Kidney epithelial cell (primary cell): ENCODE measurements around the gene JAKMIP2. TPM values are rescaled to one million over a fixed set of nuclear protein-coding genes. Genes with fewer than 3 reads are reported as not detected.
"Not testable (repeated sequence)": the region's sequence is repeated elsewhere in the genome, so short reads cannot be mapped to it uniquely, and the experiment has no call there.

ENCODE experiments used
- DNase-seq: peaks from one replicate; pipeline ENCODE4 v3.0.0-alpha.2; 2010; ENCODE audit warnings: low read depth
- H3K27me3 ChIP-seq: 2 replicates; pipeline ENCODE4 v1.6.0; 2011; ENCODE audit warnings: low read length; ENCODE audit not compliant: control insufficient read depth, insufficient read depth
- H3K36me3 ChIP-seq: 2 replicates; pipeline ENCODE4 v1.5.1; 2011; ENCODE audit warnings: low read length; ENCODE audit not compliant: control insufficient read depth, insufficient read depth
- H3K4me3 ChIP-seq: 2 replicates; pipeline ENCODE4 v1.5.1; 2011; ENCODE audit warnings: low read depth, mild to moderate bottlenecking, control low read depth, low read length
- CTCF ChIP-seq: IDR thresholded peaks from 2 replicates; pipeline ENCODE4 v1.5.1; 2011; ENCODE audit warnings: mild to moderate bottlenecking, moderate library complexity, low read length, control low read depth, inconsistent platforms; ENCODE audit not compliant: insufficient read depth, poor library complexity, severe bottlenecking
- total RNA-seq: library from RNA; depleted of rRNA; stranded (reverse); fragments of >200 nt; gene quantifications from 2 replicates; pipeline ENCODE4 v1.2.3, GENCODE V29; 2015

JAKMIP2 gene
- total RNA-seq, 1 donor from 2014 or later: 0.42 TPM

- TF ChIP-seq CTCF: no peak
- H3K4me3 ChIP-seq: no peak overlapping the region
- no peaks in the 10 kb centered on the region for H3K27me3 ChIP-seq
- DNase-seq: no peak
- H3K36me3 ChIP-seq: no peaks in the 10 kb centered on the region
These were observed 139.4 kb downstream of the JAKMIP2 start for GRCh38 chr5:147643142-147643541.

GRCh38 chr5:147642666-147643065, 139.9 kb downstream of the JAKMIP2 start:
- Histone ChIP-seq H3K27me3 (no peaks in the 10 kb centered on the region), H3K4me3 (no peak overlapping the region), H3K36me3 (no peaks in the 10 kb centered on the region)
- TF ChIP-seq CTCF: no peak
- no peak for DNase-seq

- H3K27me3 ChIP-seq: no peaks in the 10 kb centered on the region
- H3K4me3 ChIP-seq: no peak overlapping the region
- TF ChIP-seq CTCF: no peak
- no peak for DNase-seq
- no peaks in the 10 kb centered on the region for H3K36me3 ChIP-seq
These were observed 143.2 kb downstream of the JAKMIP2 start for GRCh38 chr5:147639321-147639720.

GRCh38 chr5:147636729-147636984, 145.9 kb downstream of the JAKMIP2 start:
- H3K27me3 ChIP-seq: no peaks in the 10 kb centered on the region
- no peaks in the 10 kb centered on the region for H3K36me3 ChIP-seq
- H3K4me3 ChIP-seq: no peak overlapping the region
- DNase-seq: no peak
- no peak for TF ChIP-seq CTCF

GRCh38 chr5:147635882-147636728, 146.4 kb downstream of the JAKMIP2 start:
- Histone ChIP-seq H3K27me3 (no peaks in the 10 kb centered on the region), H3K4me3 (no peak overlapping the region), H3K36me3 (no peaks in the 10 kb centered on the region)
- no peak for DNase-seq
- TF ChIP-seq CTCF: no peak

GRCh38 chr5:147635439-147635838, 147.1 kb downstream of the JAKMIP2 start:
- H3K27me3 ChIP-seq: not testable (repeated sequence)

More at GRCh38 chr5:147635439-147635838, 147.1 kb downstream of the JAKMIP2 start:
- not testable (repeated sequence) for H3K36me3 ChIP-seq, H3K4me3 ChIP-seq, DNase-seq
